TTC549 (cell line): ENCODE results near the gene AP1S1.

Source experiments
- FAIRE-seq: peaks from 2 replicates; lab custom pipeline; 2012; peaks lifted over from hg19 to GRCh38; lab: Jason Lieb, UNC

AP1S1 gene

DNA sequence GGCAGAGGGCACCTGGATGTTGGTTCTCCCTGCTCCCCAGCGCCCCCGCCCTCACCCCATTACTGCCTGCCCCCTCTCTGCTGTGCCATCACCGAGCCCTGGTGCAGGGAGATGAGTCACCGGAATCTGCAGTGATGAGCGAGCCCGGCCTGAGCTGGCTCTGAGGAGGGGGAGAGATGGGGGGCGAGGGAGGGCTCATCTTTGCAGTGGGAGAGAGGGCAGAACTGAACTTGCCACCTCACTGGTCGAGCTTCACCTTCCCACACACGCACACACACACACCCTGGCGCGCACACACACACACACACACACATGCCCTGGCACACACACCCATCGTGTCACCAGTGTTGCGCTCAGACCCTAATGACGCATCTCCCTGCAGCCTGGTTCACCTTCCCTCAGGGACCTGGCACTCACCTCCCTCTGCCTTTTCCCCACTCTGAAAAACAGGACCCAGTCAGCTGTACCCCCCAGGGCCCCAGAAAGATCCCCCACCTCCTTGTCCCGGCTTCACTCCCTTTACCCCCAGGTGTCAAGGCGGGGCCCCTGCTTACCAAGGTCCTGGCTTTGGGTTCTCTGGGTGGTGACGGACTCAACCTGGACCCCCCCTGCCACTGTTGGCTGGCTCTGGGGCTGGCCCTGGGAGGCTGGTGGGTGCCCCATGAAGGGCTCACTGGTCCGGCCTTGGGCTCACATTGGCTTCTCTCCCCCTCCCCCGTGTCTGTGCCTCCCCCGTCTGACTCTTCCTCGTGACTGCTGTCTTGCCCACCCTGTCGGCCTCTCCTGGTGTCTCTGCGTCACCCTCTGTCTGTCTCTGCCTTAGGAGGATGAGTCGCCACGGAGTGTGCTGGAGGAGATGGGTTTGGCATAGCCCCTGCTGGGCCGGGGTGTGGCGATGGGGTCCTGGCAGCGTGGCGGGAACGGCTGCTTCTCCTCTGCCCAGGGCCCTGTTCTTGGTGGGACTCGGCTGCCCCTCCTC, 5.7 kb downstream of the AP1S1 start:
- no peak for FAIRE-seq

DNA sequence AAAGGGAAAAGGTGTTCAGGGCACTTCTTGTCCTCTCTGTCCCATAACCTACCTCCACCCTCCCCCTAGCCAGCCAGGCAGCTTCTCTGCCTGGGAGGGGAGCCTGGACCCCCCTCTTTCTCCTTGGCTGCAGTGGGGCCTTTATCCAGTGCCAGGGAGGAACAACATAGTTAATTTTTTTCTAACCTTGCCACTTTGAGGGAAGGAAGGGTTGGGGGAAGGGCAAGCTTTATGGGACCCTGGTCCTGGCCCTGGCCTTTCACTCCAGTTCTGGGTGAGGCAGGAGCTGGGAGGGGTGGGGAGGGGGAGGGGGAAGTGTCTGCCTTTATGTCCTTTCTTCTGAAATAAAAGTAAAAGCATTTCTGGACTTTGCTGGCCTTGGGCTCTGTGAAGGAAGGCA, 6.6 kb downstream of the AP1S1 start:
- no peak for FAIRE-seq

DNA sequence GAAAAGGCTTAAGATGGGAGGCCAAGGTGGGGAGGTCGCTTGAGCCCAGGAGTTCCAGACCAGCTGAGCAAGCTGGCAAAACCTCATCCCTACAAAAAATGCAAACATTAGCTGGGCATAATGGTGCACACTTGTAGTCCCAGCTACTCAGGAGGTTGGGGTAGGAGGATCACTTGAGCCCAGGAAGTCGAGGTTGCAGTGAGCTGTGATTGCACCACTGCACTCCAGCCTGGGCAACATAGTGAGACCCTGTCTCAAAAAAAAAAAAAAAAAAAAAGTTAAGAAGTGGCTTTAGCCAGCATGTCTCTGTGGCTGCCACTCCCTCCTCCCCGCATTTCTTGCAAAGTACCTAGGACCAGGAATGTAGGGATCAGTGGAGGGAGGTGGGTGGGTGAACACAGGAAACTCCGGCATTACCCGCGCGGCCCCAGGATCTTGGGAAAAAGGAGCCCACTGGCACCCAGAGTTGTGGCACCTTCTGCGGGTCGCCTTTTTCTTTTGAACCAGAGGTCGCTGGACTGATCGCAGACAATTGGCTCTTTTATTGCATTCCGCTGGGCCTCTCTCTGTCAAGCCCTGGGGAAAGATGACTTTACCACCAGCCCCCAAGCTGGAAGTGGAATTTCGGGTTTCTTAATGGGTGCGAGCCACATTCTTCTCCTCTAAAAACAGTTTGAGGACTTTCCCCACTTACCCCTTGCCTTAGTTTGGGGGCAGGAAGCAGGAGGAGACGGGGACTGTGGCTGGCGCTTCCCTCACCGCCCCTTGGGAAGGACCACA, 7.6 kb downstream of the AP1S1 start:
- FAIRE-seq = no peak

DNA sequence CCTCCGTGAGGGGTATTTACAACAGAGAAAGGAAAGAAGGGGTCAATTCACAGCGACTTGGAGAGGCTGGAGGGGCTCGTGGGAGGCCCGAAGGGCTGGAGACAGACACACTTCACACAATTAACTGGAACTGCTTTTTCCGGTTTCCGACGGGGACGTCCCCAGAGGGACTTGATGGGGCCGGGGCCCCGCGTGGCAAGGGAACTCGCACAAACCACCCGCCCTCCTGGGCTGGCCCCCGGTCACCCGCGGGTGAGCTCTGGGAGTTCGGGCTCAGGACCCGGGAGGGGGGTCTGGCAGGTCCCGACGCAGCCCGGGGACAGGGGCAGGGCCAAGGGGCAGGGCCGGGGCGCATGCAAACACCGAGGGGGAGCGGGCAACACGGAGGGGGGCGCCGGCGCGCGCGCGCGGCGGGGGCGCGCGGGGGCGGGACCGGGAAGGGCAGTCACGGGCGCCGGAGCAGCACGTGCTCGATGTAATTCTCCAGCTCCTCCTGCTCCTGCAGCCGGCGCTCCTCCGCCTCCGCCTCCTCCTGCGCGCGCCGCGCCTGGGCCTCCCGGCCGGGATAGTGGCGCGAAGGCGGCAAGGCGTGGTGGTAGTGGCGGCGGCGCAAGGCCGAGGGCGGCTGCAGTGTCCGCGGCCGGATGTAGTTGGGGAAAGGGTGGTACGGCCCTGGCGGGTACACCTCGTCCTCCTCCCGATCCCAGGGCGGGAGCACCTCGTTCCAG, 8.4 kb downstream of the AP1S1 start:
- no peak for FAIRE-seq

DNA sequence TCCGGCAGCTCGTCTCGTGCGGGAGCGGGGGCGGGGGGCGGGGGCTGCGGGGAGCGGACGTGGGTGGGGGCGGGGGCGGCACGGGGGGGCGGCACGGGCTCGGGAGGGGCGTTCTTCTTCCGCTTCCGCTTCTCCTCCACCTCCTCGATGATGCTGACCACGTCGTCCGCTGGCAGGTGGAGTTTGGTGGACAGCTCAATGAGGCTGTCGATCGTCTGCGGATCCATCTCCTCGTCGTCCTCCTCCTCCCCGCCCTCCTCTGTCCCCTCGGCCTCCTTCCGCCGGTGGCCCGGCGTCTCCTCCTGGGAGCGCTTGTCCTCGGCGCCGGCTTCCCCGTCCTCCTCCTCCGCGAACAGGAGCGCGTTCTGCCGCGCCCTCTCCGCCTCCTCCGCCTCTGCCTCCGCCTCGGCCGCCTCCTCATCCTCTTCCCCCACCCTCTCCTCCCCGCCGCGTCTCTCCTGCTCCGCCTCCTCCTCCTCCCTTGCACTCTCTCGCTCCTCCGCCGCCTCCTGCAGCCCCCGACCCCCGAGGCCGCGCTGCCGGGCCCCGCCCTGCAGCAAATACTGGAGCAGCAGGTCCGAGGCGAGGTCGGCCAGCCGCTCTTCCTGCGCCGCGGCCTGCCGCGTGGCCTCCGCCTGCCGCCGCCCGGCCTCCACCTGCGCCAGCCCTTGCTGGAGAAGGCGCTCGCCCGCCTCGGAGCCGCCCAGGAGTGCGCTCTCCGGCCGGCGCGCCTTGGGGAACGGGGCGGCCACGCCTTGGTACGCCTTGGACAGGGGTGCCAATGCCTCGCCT, 9.2 kb downstream of the AP1S1 start:
- no peak for FAIRE-seq

DNA sequence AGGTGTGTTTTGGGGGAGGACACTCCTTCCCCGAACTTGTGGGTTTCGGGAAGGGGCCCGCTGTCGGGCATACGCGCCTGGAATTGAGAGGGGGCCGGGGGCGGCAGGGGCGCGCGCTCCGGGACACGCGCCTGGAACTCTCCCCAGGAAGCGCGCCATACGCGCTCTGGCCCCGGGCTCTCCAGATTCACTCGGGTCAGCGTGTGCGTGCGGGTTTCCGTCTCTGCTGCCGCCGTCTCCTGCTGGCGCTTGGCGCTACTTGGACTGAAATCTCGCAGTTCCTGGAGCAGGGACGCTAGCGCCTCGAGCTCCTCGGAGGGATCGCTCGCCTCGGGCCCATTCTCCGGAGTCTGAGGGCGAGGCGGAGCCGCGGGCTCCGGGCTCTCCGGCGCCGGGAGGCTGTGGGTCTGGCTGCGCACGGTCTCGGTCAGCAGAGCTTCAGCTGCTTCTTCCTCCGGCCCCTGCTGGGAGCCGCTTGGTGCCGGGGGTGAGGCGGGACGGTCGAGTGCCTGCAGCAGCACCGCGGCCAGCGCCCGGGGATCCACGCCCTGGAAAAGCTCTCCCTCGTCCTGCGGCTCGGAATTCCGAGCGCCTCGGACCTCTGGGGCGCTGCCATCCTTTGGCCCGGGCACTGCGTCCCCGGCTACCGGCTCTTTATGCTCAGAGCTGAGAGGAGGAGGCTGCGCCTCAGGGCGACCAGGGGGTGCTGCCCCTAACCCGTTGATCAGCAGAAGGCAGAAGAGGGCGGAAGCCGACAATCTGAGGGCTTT, 10.0 kb downstream of the AP1S1 start:
- FAIRE-seq = no peak

DNA sequence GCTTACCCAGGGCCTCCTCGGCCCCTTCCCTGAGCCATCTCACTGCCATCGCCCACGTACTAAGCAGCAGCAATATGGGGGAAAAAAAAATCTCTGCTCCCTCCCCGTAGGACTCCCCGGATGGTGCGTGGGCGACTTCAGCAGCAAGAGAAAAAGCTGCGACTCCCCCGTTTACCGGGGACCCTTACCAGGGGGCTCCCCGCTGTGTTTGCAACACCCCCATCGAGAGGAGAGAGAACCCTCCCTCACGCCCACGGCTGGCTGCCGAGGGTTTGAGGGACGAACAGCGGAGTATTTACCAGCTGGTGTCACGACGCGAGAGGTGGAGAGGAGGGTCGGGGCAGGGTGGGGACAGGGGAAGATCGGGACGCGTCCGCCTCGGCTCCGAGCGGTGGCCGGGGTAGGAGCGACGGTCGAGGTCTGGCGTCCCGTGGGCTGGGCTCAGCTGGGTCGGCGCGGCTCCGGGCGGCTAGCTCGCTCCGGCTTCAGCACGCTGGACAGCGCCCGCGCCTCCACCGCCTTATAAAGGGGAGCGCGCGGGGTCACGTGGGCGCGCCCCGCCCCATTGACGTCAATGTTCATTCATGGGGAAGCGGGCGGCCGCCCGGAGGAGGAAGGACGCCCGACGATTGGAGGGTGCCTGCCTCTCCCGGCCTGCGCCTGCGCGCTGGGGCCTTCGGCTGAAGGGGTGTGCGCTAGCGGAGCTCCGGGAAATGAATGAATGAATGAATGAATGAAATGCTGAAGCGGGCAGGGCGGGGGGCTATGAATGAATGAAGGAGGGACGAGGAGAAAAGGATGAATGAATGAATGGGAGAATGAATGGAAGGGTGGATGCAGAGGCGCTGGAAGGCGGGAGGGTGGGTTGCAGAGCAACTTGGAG, 11.0 kb downstream of the AP1S1 start, which contains the start of gene VGF:
Gene VGF (minus strand): TSS at position 495 of the 883 bp plus-strand sequence. CDS start 726 bp downstream, outside the sequence.
- peak; percentile 41 for FAIRE-seq

DNA sequence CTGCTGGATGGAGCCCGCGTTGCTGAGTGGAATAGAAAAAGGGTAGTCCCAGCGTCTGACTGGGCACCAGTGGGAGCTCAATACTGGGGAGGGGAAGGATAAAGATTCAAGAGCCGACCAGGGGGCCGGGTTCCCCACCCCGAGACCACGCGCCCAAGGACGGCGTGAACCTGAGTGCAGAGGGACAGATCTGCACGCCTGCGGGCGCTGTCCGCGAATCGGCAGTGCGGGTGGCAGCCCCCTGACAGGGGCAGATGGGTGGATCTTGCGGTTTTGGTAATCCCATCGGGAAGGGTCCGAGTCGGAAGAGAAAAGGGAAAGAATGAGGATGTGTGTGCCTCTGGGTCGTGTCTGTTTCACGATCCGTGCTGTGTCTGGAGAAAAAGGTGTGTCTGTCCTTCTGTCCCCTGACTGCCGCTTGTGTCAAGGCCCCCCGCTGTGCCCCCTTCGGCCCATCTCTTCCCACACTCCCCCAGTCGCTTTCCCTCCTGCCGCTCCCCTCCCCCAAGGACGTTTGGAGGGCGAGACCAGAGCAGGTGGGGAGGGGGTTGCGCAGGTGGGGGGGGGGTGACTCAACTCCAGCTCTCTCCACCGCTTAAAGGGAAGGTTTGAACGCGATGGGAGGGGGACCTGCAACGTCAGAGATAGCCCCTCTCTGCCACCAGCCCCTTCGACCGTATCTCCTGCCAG, 11.8 kb downstream of the AP1S1 start:
- FAIRE-seq = no peak

DNA sequence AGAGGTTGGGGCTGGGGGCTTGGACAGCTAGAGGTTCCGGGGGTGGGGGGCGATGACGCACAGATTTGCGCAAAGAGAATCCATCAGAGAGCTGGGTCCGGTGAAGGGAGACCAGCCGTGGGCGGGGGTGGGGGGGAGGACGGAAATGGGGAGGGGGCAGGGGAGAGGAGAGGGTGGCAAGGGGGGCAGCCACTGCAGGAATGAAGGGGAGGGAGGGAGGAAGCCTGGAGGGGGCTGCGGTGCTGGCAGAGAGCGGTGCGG, 12.3 kb downstream of the AP1S1 start:
- no peak for FAIRE-seq

DNA sequence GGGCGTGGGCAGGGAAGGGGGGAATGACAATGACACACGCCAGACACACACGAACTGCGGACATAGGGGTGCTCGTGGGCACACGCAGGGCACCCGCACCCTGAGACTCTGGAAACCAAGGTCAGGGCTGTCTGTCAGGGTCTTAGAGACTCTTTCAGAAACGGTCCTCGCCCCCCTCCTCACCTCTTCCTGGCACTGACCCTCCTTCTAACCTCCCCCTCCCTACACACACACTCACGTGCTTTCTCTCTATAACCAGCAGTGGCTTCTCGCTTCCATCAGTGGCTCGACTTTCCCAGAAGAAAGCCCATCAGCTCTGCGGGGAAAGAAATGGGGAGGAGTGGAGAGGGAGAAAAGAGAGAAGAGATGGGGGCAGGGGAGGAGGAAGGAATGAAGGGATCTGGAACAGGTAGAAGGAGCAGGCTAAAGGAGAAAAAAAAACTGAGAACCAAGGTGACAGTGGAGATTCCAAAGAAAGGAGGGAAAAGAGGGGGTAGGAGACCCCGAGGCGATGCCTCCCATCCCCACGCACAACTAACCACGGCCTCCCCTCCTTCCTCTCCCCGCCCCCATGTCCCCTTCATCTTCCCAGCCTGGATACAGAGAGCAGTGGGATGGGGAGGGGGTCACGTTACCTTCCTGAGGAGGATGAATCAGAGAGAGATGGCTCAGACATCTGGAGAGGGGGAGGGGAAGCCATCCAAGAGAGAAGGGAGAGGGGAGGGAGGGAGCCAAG, 12.8 kb downstream of the AP1S1 start:
- FAIRE-seq = no peak

DNA sequence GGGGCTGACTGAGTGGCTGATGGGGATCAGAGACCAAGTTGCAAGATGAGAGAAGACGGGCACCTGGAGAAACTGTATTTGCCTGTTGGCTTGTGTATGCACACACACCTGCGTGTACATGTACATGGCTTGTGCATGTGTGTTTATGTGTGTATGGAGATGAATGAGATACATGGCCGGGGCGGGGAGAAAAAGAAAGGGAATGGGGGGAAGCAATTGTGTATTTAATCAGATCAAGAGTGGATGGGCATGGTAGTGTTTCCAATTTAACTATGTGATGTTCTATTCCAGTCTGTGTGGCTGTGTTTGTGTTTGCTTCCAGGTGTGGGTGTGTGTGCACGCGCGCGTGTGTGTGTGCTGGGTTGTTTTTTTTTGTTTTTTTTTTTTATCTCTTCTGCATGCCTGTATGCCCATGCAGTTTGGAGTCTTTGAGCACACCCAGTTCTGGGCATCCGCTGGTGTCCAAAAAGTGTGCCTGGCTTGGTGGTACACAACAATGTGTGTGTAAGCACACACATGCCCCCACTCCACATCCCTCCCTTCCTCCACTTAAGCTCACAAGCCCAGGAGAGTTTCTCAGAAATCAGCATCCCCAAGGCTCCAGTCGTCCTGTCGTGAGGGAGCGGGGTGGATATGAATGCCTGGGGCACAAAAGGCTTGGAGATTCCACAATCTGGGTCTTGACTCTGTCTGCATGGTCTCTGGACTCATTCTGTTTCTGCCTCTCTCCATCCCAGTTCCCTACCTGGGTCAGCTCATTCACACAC, 13.6 kb downstream of the AP1S1 start:
- FAIRE-seq = no peak

DNA sequence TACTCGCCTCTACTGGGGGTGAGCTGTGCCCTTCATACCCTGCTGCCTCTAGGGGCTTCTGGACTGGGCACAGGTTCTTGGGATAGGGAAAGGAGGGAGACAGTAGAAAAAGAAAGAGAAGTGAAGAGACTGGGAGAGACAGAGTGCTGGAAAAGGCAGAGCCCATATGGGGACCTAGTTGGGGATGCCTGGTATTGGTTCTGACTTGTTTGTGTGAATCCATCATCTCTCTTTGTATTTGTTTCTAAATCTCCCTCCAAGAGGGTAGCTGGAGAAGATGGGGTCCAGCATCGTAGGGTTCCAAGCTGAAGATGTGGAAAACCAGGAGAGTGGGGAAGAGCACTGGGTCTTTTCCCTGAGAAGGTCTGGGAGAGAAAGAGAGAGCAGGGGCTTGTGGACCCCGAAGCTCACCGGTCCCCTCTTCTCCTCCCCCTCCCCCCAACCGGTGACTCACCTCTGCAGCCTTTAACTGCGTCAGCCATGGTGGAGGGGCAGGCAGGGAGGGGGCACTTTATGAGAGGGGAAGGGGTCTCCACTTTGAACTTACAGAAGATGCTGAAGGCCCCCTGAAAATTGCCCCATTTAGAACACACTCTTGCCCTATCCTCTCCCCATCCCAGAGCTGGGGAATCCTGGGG, 14.3 kb downstream of the AP1S1 start:
- no peak for FAIRE-seq

DNA sequence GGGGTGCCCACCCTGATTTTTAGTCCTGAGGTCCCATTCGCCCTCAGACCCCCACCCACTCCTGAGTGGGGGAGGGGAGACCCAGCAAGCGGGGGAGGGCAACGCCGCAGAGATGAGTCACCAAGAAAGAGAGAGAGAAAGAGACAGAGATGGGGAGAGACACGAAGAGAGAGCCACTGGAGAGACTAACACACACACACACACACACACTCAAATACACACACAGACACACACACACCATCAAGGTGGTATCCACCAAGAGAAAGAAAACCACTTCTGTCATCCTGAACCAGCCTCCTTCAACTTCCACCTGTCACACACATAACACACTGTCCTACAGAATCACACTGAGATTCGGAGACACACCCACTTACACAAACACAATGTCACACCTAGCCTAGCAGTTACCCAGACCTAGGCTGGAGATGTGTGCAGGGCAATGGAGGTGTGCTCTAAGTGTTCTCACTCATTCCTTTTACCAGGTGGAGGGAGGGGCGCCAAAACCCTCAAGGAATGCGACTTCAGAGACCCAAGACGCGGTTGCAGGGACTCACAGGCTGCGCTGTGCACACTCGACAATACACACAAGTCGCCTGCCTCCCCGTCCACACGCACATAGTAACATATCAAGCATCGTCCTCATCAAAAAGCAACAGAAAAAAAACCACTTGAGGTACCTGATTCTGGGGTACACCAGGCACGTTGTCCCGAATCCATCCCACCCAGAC, 15.0 kb downstream of the AP1S1 start:
- no peak for FAIRE-seq

DNA sequence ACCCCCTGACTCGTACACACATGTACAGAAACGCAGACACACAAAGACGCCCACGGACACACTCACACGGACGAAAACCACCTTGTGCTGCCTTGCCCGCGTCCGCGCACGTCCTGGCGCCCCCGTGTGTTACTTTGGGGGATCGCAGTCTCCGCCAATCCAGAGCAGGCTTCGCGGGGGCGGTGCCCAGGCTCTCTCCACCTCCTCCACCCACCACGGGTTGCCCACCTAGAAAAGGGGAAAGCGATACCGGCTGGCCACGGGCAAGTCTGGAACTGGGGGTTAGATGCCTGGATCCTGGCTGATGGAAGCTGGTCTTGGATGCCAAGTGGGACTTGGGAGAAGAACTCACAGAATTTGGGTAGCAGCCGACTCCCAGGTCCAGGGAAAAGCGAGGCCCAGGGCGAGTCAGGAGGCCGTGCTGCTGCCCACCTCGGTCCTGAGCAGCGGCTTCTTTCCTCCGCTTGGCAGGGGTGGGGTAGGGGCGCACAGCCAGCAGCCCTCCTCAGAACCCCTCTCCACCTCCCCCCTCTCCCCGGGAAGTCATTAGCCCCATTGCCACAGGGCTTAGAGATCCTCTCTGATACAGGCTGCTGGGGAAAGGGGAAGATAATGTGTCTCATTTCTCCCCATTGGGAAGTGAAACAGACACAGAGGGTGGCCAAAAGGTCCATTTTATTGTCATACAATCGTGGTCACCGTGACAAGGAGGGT, 15.7 kb downstream of the AP1S1 start:
- no peak for FAIRE-seq

DNA sequence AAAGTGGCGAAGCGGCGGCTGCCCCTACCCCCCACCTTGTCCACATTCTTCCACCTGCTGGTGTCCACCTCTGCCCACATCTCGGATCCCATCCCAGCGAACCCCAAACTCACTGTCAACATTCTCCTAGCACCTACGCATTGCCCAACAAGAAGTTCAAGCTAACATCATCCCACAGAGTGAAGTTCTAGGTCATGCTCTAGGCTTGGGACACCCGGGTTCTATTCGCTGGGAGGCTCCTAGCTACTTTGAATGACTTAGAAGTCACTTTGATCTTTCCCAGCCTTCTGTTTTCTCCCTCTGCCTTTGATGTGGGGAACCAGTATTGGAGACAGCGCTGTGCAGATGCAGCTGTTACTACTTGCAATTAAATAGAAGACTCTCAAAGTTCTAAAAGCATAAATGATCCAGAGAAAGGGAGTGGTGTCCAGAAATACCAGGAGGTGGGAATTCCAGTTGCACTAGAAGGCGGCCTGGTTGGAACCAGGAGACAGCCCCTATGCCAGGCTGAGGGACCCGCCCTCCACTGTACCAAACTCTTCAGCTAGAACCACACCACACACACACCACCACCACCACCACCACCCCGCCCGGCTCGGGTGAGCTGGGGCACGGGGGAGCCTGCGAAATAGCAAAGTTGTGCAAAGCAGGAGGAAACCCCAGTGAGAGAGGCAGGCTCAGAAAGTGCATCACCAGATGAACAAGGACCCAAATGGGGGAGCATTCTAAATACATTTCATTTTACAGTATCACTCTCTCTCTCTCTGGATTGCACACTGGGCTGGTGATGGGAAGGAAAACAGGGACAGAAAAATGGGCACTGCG, 16.6 kb downstream of the AP1S1 start:
- no peak for FAIRE-seq
